GM18508 (cell line): ENCODE data around the gene FAM187B.

ENCODE experiments used
- ATAC-seq: cut with Tn5 transposase; IDR thresholded peaks from one replicate; pipeline ENCODE4 v1.9.1; 2021; ENCODE audit warnings: moderate number of reproducible peaks; ENCODE audit not compliant: insufficient read depth, unreplicated experiment

The FAM187B gene

DNA sequence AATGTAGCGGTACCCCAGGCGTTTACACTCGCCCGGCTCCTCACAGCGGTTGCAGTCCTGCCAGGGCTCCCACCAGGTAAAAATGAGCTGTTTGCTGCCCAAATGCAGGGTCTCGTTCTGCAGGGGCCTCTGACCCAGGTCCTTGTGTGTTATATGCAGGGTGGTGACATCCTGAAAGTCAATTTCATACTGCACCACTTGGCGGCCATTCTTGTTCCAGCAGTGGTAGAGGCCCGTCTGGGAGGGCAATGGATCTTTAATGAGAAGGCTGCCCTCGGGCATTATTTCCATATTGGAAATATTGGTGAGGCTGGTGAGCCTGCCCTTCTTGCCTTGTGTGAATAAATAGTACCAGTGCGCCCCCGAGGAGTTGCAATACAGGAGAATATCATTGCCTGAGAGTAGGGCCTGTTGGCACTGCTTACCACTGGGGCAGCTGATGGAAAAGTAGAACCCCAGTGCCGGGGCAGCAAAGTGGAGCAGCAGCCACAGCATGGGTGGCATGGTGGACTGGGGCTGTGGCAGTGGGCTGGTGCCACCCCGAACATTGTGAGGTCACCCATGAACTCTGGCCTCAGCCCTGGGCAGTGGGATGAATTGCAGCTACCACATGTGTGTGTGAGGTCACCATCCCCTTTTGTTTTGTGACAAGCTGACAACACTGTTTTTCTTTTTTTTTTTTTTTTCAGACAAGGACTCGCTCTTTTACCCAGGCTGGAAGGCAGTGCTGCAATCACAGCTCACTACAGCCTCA, at the start of gene FAM187B:
TSS of gene FAM187B (minus strand) at position 563 of the 754 bp plus-strand sequence. CDS start at position 504, 59 bp downstream.
- no peak for ATAC-seq

- no peak for ATAC-seq
Observed at GRCh38 chr19:35276706-35277281, 48.3 kb upstream of the FAM187B start.

GRCh38 chr19:35274323-35274722, 45.8 kb upstream of the FAM187B start:
- no peak for ATAC-seq

- ATAC-seq: no peak
Observed at GRCh38 chr19:35273686-35274259, 45.2 kb upstream of the FAM187B start.

- ATAC-seq: no peak
Observed at GRCh38 chr19:35272954-35273649, 44.6 kb upstream of the FAM187B start.

DNA sequence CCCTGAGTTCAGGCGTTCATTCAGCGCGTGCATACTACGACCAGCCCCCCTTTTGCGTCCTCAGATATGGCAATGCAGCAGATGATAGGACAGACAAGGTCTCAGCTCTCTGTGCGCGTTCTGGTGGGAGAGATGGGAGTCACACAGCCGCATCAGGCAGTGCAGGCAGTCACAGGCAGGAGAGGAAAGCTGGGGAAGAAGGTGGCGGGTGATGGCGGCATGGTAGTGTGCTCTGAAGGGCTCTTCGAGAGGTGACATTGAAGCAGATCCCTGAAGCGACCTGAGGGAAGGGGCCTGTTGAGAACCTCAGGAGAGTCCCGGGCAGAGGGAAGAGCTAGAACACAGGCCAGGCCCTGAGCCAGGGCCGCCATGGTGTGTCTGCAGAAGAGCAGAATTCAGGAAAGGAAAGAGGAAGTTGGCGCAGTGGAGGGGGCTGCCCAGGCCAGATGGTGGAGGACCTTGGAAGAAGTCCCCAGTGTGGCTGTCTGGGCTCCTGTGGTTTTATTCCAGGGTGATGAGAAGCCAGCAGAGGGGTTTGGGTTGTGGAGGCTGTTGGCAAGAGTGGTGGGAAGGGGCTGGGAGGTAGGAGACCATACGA, 43.7 kb upstream of the FAM187B start:
- ATAC-seq: no peak

GRCh38 chr19:35271546-35271945, 43.0 kb upstream of the FAM187B start:
- no peak for ATAC-seq

GRCh38 chr19:35270381-35270811, 41.9 kb upstream of the FAM187B start:
- ATAC-seq: no peak

DNA sequence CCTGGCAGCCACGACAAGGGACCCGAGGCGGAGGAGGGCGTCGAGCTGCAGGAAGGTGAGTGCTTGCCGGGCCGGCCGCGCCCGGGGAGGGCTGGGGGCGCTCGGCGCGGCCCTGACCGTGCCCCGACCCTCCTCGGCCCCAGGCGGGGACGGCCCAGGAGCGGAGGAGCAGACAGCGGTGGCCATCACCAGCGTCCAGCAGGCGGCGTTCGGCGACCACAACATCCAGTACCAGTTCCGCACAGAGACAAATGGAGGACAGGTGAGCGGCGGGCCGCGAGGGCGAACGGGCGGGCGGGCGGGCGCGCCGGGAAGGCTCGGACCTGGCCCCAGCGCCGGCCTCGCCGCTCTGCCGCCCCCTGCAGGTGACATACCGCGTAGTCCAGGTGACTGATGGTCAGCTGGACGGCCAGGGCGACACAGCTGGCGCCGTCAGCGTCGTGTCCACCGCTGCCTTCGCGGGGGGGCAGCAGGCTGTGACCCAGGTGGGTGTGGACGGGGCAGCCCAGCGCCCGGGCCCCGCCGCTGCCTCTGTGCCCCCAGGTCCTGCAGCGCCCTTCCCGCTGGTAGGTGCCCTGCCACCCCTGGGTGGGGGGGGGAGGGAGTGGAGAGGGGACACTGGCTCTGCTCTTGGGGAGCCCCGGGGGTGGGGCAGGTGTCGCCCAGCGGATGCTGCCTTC, 41.0 kb upstream of the FAM187B start:
- ATAC-seq: peak; percentile 47

GRCh38 chr19:35268536-35269437, 40.2 kb upstream of the FAM187B start, which contains the start of gene USF2:
USF2 (plus strand) TSS chr19:35268962; CDS start chr19:35269102, 140 bp downstream.
- ATAC-seq: no peak

DNA sequence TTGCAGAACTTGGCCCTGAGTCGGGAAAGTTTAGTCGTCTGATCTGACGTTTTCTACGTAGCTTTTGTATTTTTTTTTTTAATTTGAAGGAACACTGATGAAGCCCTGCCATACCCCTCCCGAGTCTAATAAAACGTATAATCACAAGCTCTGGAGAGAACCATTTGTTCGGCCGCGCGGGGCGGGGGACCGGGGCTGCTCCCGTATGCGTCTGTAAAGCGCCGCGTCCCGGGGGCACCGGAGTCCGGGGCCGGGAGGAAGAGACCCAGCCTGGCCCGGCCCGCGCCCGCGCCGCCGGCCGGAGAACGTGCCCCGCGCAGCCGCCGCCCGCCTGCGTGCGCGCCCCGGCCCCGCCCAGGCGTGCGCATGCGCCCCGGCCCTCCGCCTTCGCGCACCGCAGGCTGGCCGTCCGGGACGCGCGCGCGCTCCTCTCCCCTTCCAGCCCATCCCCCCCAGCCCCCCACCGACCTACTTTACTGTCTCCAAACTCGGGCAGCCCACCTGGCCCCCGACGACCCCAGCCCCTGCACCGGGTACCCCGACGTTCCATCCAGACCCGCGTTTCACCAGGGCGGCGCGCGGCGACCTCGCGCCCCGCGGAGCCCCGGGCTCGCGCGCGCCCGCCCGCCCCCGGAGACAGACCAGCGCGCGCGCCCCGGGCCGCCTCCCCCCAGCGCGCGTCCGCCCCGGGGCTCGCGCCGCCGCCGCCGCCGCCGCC, 39.4 kb upstream of the FAM187B start:
- no peak for ATAC-seq

GRCh38 chr19:35267353-35267817, 38.8 kb upstream of the FAM187B start:
- ATAC-seq: no peak

- ATAC-seq: no peak
Observed at GRCh38 chr19:35266520-35267352, 38.2 kb upstream of the FAM187B start.

- ATAC-seq: no peak
Observed at GRCh38 chr19:35265900-35266519, 37.5 kb upstream of the FAM187B start.

- no peak for ATAC-seq
Observed at GRCh38 chr19:35265126-35265899, 36.8 kb upstream of the FAM187B start.
